ENCODE measurements around the gene LAMTOR3.

Gene LAMTOR3

DNA sequence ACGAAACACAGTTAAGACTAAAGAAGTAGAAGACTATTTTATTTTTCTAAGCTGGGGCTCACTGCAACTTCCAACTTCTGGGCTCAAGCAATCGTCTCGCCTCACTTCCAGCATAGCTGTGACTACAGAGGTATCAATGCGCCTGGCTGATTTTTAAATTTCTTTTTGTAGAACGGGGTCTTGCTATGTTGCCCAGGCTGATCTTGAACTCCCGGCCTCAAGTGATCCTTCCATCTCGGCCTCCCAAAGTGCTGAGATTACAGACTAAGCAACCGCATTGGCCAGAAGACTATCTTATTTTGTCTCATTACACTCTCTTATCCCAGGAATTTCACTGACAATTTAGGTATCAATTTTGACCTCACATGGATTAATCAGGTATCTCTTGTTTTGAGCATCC, 1.2 kb downstream of the LAMTOR3 start:
- peak overlapping the region; percentile 84 for H3K27ac ChIP-seq (ENCODE audit: low read depth, low read length)
- no peaks in the 10 kb centered on the region for H3K9me3 ChIP-seq (ENCODE audit: control insufficient read depth in 5 of 5, low read length in 5 of 5)
- H3K9ac ChIP-seq (ENCODE audit: low read length in 5 of 5), result no peak overlapping the region
- no peaks in the 10 kb centered on the region for H3K27me3 ChIP-seq (ENCODE audit: control insufficient read depth in 5 of 5, insufficient read depth in 4 of 5, low read length in 5 of 5)
- H3K4me3 ChIP-seq (ENCODE audit: low read depth in 1 of 5, low read length in 5 of 5), result peak overlapping the region; percentile 95 to 100 (median 96)
- H3K4me1 ChIP-seq (ENCODE audit: control insufficient read depth in 5 of 5, insufficient read depth in 5 of 5, low read length in 5 of 5), result peaks cover 5 to 26% (median 21%) of the 10 kb centered on the region in 5 donors
- peaks cover 0 to 12% (median 5%) of the 10 kb centered on the region in 5 donors for H3K36me3 ChIP-seq (ENCODE audit: control insufficient read depth in 5 of 5, insufficient read depth in 5 of 5, low read length in 5 of 5)

DNA sequence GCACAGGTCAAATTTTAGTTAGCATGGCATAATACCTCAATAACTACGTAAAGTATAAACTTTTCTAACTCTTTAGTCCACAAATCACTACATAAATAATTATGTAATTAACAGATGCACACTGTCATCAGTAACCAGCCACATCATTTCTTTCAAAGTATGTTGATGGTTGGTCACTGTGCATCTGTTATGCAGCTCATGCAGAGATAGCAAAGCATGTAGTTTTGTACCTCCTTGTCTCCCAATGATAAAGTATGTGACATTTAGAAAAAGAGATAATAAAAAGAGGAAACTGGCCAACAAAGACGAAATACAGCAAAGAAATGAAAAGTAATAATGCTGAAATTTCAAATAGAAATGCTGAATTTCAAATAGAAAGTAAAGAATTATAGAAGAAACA, 2.9 kb downstream of the LAMTOR3 start:
- Histone ChIP-seq H3K27me3 (ENCODE audit: control insufficient read depth in 5 of 5, insufficient read depth in 4 of 5, low read length in 5 of 5) (no peaks in the 10 kb centered on the region), H3K27ac (ENCODE audit: low read depth, low read length) (no peak overlapping the region), H3K9me3 (ENCODE audit: control insufficient read depth in 5 of 5, low read length in 5 of 5) (no peaks in the 10 kb centered on the region), H3K36me3 (ENCODE audit: control insufficient read depth in 5 of 5, insufficient read depth in 5 of 5, low read length in 5 of 5) (peaks cover 3 to 14% (median 12%) of the 10 kb centered on the region in 5 donors), H3K4me1 (ENCODE audit: control insufficient read depth in 5 of 5, insufficient read depth in 5 of 5, low read length in 5 of 5) (peaks cover 5 to 32% (median 26%) of the 10 kb centered on the region in 5 donors), H3K9ac (ENCODE audit: low read length in 5 of 5) (no peak overlapping the region), H3K4me3 (ENCODE audit: low read depth in 1 of 5, low read length in 5 of 5) (no peak overlapping the region)

DNA sequence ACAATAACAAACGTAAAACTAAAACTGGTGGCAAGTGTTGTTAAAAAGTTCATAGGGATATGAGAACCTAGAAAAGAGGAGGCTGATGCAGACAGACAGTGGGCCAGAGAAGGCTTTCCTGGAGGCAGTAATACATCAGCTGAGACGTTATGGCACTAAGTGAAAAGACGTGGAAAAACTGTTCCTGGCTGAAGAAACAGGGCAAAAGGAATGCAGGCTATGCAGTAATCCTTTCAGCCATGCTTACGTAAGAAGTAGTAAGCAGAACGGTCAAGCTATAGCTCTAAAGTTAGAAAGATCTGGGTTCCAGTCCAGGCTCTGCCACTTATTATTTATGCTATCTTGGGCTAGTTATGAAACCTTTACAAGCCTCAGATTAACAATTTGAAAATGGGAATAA, 6.4 kb downstream of the LAMTOR3 start:
- H3K27ac ChIP-seq (ENCODE audit: low read depth, low read length), result no peak overlapping the region
- H3K9ac ChIP-seq (ENCODE audit: low read length in 5 of 5), result peak overlapping the region in 1 of 5 donors; percentile 35
- no peaks in the 10 kb centered on the region for H3K27me3 ChIP-seq (ENCODE audit: control insufficient read depth in 5 of 5, insufficient read depth in 4 of 5, low read length in 5 of 5)
- H3K36me3 ChIP-seq (ENCODE audit: control insufficient read depth in 5 of 5, insufficient read depth in 5 of 5, low read length in 5 of 5), result peaks cover 13 to 32% (median 27%) of the 10 kb centered on the region in 5 donors
- H3K4me3 ChIP-seq (ENCODE audit: low read depth in 1 of 5, low read length in 5 of 5), result no peak overlapping the region
- H3K9me3 ChIP-seq (ENCODE audit: control insufficient read depth in 5 of 5, low read length in 5 of 5), result no peaks in the 10 kb centered on the region
- H3K4me1 ChIP-seq (ENCODE audit: control insufficient read depth in 5 of 5, insufficient read depth in 5 of 5, low read length in 5 of 5), result peaks cover 0 to 13% (median 9%) of the 10 kb centered on the region in 5 donors

DNA sequence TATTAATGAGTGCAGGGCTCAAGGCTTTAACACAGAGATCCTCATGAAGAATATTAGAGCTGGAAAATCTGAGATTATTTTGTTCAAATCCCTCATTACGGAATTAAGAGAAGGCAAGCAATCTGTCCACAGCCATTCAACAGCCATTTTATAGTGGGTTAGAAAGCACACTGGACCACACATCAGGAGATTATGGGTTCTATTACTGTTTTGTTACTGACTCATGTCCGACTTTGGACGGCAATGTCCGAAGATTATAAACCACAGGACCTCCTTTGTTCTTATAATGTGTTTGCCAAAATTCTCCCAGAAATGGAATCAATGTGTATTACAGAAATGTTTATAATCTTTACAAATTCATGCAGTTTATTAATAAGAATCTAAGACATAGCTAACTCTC, 8.1 kb downstream of the LAMTOR3 start:
- Histone ChIP-seq H3K9ac (ENCODE audit: low read length in 5 of 5) (no peak overlapping the region), H3K4me3 (ENCODE audit: low read depth in 1 of 5, low read length in 5 of 5) (no peak overlapping the region), H3K36me3 (ENCODE audit: control insufficient read depth in 5 of 5, insufficient read depth in 5 of 5, low read length in 5 of 5) (peaks cover 23 to 42% (median 37%) of the 10 kb centered on the region in 5 donors), H3K27ac (ENCODE audit: low read depth, low read length) (no peak overlapping the region), H3K9me3 (ENCODE audit: control insufficient read depth in 5 of 5, low read length in 5 of 5) (no peaks in the 10 kb centered on the region), H3K4me1 (ENCODE audit: control insufficient read depth in 5 of 5, insufficient read depth in 5 of 5, low read length in 5 of 5) (peaks cover 0 to 12% (median 5%) of the 10 kb centered on the region in 5 donors), H3K27me3 (ENCODE audit: control insufficient read depth in 5 of 5, insufficient read depth in 4 of 5, low read length in 5 of 5) (no peaks in the 10 kb centered on the region)

DNA sequence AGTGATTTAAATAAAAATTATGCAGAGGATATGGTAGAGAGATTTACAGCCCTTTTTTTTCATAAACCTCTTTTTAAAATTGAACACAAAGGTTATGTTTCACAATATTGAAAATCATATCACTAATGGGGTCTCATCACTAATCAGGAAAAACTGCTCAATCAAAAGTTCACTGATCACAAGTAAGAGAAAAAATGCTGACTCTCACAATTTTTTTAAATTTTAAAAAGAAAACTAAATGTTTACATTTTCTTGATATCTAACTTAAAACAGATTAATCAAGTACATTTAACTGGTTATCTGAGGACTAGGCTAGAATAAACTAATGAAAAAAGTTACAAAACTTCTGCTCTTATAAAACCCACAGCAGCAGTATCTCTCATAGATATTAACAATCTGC, 8.5 kb downstream of the LAMTOR3 start:
- Histone ChIP-seq H3K9me3 (ENCODE audit: control insufficient read depth in 5 of 5, low read length in 5 of 5) (no peaks in the 10 kb centered on the region), H3K4me3 (ENCODE audit: low read depth in 1 of 5, low read length in 5 of 5) (no peak overlapping the region), H3K36me3 (ENCODE audit: control insufficient read depth in 5 of 5, insufficient read depth in 5 of 5, low read length in 5 of 5) (peaks cover 27 to 47% (median 37%) of the 10 kb centered on the region in 5 donors), H3K27me3 (ENCODE audit: control insufficient read depth in 5 of 5, insufficient read depth in 4 of 5, low read length in 5 of 5) (no peaks in the 10 kb centered on the region), H3K27ac (ENCODE audit: low read depth, low read length) (no peak overlapping the region), H3K9ac (ENCODE audit: low read length in 5 of 5) (no peak overlapping the region), H3K4me1 (ENCODE audit: control insufficient read depth in 5 of 5, insufficient read depth in 5 of 5, low read length in 5 of 5) (peaks cover 0 to 9% (median 5%) of the 10 kb centered on the region in 5 donors)

DNA sequence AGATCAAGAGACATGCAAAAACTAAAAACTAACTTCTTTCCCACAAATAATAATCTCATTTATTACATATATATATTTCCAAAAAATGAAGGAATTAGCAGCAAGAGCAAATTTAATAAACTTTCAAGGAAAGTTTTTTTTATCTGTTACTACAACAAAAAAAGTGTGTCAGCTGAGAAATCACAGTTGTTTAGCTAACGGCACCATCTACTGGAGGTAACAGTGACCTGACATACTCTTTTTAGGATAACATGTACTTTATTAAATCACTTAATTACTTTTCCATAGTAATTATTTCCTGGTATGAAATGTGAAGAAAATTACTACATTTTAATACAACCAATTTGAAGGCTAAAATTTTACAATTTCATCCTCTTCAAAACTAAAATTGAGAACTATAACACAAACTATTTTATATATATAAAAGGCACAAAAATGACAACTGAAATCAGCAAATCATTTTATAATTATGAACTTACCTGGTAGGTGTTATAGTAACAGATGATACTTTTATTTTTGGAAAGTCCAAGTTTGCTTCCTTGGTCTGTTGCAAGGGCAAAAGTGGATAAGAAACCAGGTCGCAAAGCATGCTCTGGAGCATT, 9.1 kb downstream of the LAMTOR3 start:
- Histone ChIP-seq H3K9ac (ENCODE audit: low read length in 5 of 5) (no peak overlapping the region), H3K4me3 (ENCODE audit: low read depth in 1 of 5, low read length in 5 of 5) (no peak overlapping the region), H3K27ac (ENCODE audit: low read depth, low read length) (no peak overlapping the region), H3K36me3 (ENCODE audit: control insufficient read depth in 5 of 5, insufficient read depth in 5 of 5, low read length in 5 of 5) (peaks cover 32 to 52% (median 40%) of the 10 kb centered on the region in 5 donors), H3K9me3 (ENCODE audit: control insufficient read depth in 5 of 5, low read length in 5 of 5) (no peaks in the 10 kb centered on the region), H3K4me1 (ENCODE audit: control insufficient read depth in 5 of 5, insufficient read depth in 5 of 5, low read length in 5 of 5) (peaks cover 0 to 9% (median 5%) of the 10 kb centered on the region in 5 donors), H3K27me3 (ENCODE audit: control insufficient read depth in 5 of 5, insufficient read depth in 4 of 5, low read length in 5 of 5) (no peaks in the 10 kb centered on the region)

DNA sequence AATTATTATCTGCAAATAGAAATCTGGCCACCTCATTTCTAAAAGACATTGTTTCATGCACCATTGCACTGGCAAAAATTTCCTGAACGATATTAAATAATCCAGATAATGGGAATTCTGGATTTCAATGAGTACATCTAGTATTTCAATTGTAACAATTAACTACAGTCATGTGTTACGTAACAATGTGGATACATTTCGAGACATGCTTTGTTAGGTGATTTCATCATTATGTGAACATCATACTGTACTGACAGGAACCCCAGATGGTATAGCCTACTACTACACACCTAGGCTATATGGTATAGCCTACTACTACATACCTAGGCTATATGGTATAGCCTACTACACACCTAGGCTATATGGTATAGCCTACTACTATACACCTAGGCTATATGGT, 14.8 kb downstream of the LAMTOR3 start:
- H3K9ac ChIP-seq (ENCODE audit: low read length in 5 of 5), result no peak overlapping the region
- H3K9me3 ChIP-seq (ENCODE audit: control insufficient read depth in 5 of 5, low read length in 5 of 5), result no peaks in the 10 kb centered on the region
- H3K27ac ChIP-seq (ENCODE audit: low read depth, low read length), result no peak overlapping the region
- peaks cover 52 to 67% (median 55%) of the 10 kb centered on the region in 5 donors for H3K36me3 ChIP-seq (ENCODE audit: control insufficient read depth in 5 of 5, insufficient read depth in 5 of 5, low read length in 5 of 5)
- H3K27me3 ChIP-seq (ENCODE audit: control insufficient read depth in 5 of 5, insufficient read depth in 4 of 5, low read length in 5 of 5), result no peaks in the 10 kb centered on the region
- no peaks in the 10 kb centered on the region for H3K4me1 ChIP-seq (ENCODE audit: control insufficient read depth in 5 of 5, insufficient read depth in 5 of 5, low read length in 5 of 5)
- no peak overlapping the region for H3K4me3 ChIP-seq (ENCODE audit: low read depth in 1 of 5, low read length in 5 of 5)

DNA sequence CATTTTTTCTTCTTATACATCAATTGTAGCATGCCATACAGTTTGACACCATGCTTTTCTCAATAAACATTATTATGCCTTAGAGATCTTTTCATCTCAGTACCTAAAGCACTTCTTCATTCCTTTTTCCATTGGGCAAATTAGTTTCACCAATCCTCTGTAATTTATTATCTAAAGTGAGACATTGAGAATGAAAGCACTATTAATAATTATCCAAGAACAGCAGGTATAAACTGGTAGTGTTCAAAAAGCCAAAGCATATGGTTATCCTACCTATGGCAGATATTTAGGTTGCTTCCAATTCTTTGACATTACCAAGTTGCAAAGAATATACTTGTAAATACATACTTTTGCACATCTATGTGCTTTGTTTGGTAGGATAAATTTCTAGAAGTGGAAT, 15.6 kb downstream of the LAMTOR3 start:
- H3K4me3 ChIP-seq (ENCODE audit: low read depth in 1 of 5, low read length in 5 of 5), result no peak overlapping the region
- no peak overlapping the region for H3K9ac ChIP-seq (ENCODE audit: low read length in 5 of 5)
- no peaks in the 10 kb centered on the region for H3K9me3 ChIP-seq (ENCODE audit: control insufficient read depth in 5 of 5, low read length in 5 of 5)
- no peaks in the 10 kb centered on the region for H3K4me1 ChIP-seq (ENCODE audit: control insufficient read depth in 5 of 5, insufficient read depth in 5 of 5, low read length in 5 of 5)
- H3K27me3 ChIP-seq (ENCODE audit: control insufficient read depth in 5 of 5, insufficient read depth in 4 of 5, low read length in 5 of 5), result no peaks in the 10 kb centered on the region
- peaks cover 46 to 62% (median 52%) of the 10 kb centered on the region in 5 donors for H3K36me3 ChIP-seq (ENCODE audit: control insufficient read depth in 5 of 5, insufficient read depth in 5 of 5, low read length in 5 of 5)
- no peak overlapping the region for H3K27ac ChIP-seq (ENCODE audit: low read depth, low read length)

DNA sequence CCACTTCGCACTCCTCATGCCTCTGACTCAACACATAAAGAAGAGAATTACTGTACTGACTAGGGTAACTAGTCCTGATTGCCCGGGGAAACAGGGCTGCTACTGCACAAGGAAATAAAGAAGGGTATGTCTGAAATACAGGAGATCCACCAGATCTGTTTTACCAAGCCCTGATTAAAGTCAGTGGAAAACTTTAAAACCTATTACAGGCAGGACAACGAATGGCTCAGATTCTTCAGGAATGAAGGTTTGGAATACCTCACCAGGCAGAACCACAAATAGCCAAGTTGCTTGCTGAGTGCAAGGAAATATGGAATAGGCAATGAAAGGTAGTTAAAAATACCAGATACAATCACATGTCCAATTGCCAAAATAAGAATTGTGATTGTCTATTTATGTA, 17.3 kb downstream of the LAMTOR3 start:
- Histone ChIP-seq H3K4me3 (ENCODE audit: low read depth in 1 of 5, low read length in 5 of 5) (no peak overlapping the region), H3K9ac (ENCODE audit: low read length in 5 of 5) (no peak overlapping the region), H3K36me3 (ENCODE audit: control insufficient read depth in 5 of 5, insufficient read depth in 5 of 5, low read length in 5 of 5) (peaks cover 41 to 54% (median 48%) of the 10 kb centered on the region in 5 donors), H3K27ac (ENCODE audit: low read depth, low read length) (no peak overlapping the region), H3K4me1 (ENCODE audit: control insufficient read depth in 5 of 5, insufficient read depth in 5 of 5, low read length in 5 of 5) (no peaks in the 10 kb centered on the region), H3K9me3 (ENCODE audit: control insufficient read depth in 5 of 5, low read length in 5 of 5) (no peaks in the 10 kb centered on the region), H3K27me3 (ENCODE audit: control insufficient read depth in 5 of 5, insufficient read depth in 4 of 5, low read length in 5 of 5) (no peaks in the 10 kb centered on the region)

DNA sequence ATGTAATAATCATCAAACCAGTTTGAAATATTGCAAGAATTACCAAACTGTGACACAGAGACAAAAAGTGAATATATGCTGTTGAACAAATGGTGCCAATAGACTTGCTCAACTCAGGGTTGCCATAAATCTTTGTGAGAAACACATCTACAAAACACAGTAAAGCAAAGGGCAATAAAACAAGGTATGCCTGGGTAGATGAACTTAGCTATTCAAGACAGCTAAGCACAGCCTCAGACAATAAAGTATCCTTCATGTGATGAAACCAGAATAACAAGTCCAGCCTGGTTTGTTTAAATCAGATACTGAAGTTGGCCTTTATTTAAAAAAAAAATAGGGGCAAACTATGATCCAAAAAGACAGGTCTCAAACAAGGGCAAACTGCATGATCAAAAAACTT, 19.2 kb downstream of the LAMTOR3 start:
- Histone ChIP-seq H3K4me1 (ENCODE audit: control insufficient read depth in 5 of 5, insufficient read depth in 5 of 5, low read length in 5 of 5) (no peaks in the 10 kb centered on the region), H3K9ac (ENCODE audit: low read length in 5 of 5) (no peak overlapping the region), H3K9me3 (ENCODE audit: control insufficient read depth in 5 of 5, low read length in 5 of 5) (no peaks in the 10 kb centered on the region), H3K27ac (ENCODE audit: low read depth, low read length) (no peak overlapping the region), H3K27me3 (ENCODE audit: control insufficient read depth in 5 of 5, insufficient read depth in 4 of 5, low read length in 5 of 5) (no peaks in the 10 kb centered on the region), H3K36me3 (ENCODE audit: control insufficient read depth in 5 of 5, insufficient read depth in 5 of 5, low read length in 5 of 5) (peaks cover 23 to 36% (median 30%) of the 10 kb centered on the region in 5 donors), H3K4me3 (ENCODE audit: low read depth in 1 of 5, low read length in 5 of 5) (no peak overlapping the region)
